ENCODE results near the gene DNAJC2.

Gene DNAJC2

GRCh38 chr7:103344453-103345149, at the start of gene DNAJC2:
TSS of gene DNAJC2 (minus strand) at chr7:103344767. CDS start at chr7:103344622, 145 bp downstream.
- peak; percentile 94 for DNase-seq

DNA sequence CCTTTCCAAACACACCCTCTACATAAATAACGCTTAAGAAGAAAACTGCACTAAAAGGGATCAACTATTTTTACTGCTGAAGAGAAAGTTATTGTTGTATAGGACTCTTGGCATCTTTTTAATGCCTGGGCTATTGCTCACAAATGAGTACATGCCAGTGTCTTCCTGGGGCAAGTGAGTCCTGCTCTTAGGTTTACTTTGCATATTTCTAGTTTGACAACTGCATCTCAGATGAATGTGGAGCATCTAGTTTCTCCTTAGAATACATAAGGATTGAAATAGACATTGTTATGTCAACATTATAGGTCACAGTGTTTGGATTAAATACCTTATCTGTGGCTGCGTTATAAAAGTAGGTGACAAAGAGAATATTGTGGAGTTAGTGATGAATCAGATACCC, 47.4 kb upstream of the DNAJC2 start:
- no peak for DNase-seq

DNA sequence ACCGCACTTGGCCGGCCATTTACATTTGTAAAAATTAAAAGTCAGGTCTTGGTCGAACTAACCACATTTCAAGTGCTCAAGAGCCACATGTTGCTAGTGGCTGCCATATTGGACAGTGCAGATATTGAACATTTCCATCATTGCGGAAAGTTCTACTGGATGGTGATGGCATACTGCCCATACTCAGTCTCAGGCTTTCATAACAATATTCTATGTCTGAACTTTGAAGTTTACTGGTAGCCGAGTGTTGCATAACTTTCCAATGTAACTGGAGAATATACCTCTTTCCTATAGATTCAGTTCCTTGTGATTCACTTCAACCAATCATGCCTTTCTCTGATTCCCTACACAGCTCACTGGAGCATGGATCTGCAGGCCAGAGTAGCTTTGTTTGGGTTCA, 46.6 kb upstream of the DNAJC2 start:
- DNase-seq, result no peak

DNA sequence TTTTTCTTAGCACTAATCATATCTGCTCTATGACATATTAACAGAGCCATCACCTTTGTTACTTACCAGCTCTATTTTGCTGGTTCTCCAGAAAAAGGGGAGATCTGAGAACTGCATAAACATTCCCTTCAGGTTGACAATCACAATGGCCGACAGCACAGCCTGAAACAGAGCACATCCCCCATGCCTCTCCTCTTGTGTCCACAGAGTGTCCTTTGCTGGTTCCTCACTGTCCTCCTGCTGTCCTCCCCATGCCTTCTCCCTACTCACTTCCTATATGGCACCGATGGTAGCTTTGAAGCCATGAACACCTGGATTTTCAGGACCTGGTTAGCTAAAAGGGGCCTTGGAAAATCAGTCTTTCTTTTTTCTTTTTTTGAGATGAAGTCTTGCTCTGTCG, 44.7 kb upstream of the DNAJC2 start:
- DNase-seq, result no peak

- DNase-seq, result no peak
These were observed 44.0 kb upstream of the DNAJC2 start for GRCh38 chr7:103388469-103389140.

DNA sequence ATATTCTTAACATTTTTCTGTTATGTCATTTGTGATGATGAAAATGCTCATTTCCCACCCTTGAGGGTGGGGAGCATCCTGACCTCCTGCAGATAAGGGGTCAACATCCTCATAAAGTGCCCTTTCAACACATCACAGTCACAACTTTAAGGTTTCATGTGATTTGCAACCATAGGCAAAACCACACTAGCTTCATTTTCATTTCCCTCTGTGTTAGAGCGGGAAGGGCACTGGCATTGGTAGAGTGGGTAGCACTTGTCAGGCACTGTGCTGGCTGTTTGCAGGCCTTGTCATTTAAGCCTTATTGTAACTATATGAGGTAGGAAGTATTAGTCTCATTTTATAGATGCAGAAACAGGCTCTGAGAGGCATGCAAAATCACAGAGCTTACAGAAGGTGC, 42.7 kb upstream of the DNAJC2 start:
- no peak for DNase-seq

GRCh38 chr7:103382032-103382402, 37.5 kb upstream of the DNAJC2 start:
- no peak for DNase-seq

DNA sequence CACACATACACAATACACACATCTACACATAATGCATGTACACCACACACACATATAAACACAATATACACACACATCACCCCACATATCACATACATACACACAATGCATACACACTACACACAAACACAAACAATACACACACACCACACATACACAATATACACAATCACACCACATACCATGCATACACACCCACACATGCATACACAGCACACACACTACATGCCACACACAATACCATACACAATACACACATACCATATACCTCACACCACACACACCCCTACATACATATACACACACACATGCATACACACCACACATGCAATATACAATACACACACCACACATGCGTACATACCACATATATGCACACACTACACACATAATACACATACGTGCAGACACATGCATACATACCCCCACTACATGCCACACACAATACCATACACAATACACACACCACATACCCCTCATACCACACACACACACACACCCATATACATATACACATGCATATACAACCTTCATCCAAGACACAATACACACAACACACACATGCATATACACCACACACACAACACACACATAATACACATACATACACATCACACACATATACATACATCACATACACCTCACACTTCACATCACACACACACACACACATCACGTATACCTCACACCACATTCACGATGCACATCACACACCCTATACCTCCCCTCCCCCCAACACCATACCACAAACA, 36.9 kb upstream of the DNAJC2 start:
- no peak for DNase-seq

DNA sequence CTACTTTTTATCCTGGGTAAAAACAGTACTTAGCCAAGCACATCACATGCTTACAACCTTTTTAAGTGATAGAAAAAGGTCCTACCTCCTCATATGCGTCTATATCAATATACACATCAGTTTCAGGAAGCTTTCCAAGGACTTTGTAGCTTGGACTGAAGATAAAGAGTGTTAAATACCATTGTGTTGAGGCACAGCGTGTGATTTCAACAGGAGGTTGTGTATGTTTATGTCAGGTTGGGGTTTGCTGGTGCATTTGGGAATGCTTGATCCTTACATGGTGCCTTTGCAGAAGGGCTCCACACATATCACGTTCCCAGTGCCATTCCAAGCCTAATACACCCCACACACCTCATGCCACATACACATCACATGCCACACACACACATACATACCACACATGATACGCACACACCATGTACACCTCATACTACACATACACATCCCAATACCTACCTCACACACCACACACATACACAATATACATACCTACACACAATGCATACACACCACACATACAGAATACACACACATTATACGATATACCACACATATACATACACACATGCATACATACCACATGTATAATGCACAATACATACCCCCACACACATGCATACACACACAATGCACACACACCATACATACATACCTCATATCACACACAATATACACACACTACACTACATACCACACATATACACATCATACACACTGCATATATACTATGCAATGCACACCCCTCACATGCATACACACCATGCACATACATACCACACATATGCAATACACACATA, 36.0 kb upstream of the DNAJC2 start:
- no peak for DNase-seq

- no peak for DNase-seq
These were observed 34.9 kb upstream of the DNAJC2 start for GRCh38 chr7:103379270-103379975.

- DNase-seq, result no peak
These were observed 29.5 kb upstream of the DNAJC2 start for GRCh38 chr7:103373866-103374643.

DNA sequence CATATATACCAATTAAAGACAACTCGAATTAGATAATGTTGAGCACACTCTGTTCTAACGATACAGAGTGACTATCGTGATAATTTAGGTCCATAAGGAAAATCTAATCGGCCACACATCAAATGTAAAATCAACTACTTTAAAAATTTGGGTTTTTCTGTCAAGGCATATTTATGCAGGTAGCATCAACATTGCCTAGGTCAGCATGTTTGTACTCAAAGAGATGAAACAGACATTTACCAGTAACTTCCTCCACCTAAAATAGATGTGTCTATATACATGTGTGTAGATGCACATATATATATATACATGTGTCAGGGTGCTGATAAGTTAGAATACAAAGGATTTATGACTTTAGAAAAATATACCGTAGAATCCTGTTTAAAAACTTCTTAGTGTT, 24.9 kb upstream of the DNAJC2 start:
- DNase-seq, result no peak

- no peak for DNase-seq
These were observed 5.2 kb upstream of the DNAJC2 start for GRCh38 chr7:103349805-103350204.

- DNase-seq, result no peak
These were observed 4.4 kb upstream of the DNAJC2 start for GRCh38 chr7:103348959-103349358.

DNA sequence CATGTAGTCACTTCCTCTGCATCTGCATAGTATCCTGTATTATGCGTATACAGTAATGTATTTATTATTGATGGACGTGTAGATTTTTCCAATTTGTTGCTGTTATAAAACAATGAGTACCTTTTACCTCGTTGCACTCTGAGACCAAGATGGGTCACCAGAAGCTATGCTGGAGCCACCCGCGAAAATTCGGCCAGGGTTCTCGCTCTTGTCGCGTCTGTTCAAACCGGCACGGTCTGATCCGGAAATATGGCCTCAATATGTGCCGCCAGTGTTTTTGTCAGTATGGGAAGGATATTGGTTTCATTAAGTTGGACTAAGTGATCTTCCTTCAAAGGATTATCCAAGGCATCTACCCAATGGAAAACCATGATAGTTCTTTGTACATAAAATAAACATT, 3.9 kb upstream of the DNAJC2 start:
- DNase-seq, result peak; percentile 68

- peak; percentile 93 for DNase-seq
These were observed 3.1 kb upstream of the DNAJC2 start, which contains the start of gene PSMC2 for GRCh38 chr7:103347507-103348267. TSS of gene PSMC2 (plus strand) at chr7:103347643. CDS start at chr7:103347712, 69 bp downstream.

- no peak for DNase-seq
These were observed 1.8 kb upstream of the DNAJC2 start for GRCh38 chr7:103346396-103346795.

GRCh38 chr7:103343758-103344452, 662 bp downstream of the DNAJC2 start:
- peak; percentile 77 for DNase-seq

- DNase-seq, result no peak
These were observed 1.2 kb downstream of the DNAJC2 start for GRCh38 chr7:103343332-103343731.

- DNase-seq, result no peak
These were observed 3.1 kb downstream of the DNAJC2 start for GRCh38 chr7:103341466-103341865.

Data from activated effector memory CD4-positive, alpha-beta T cell treated with anti-CD3 and anti-CD28 coated beads, Interleukin-2, amount 50 U/mL, for 16 hours (primary cell).